Activated CD4-positive, alpha-beta T cell treated with anti-CD3 and anti-CD28 coated beads, Interleukin-2, amount 10 ng/mL, durations not matched to agents 24 days and 14 days (primary cell): ENCODE data around the gene PRR22. TPM values are rescaled to one million over a fixed set of nuclear protein-coding genes. Genes with fewer than 3 reads are reported as not detected.
"Not testable (repeated sequence)": the region's sequence is repeated elsewhere in the genome, so short reads cannot be mapped to it uniquely, and the experiment has no call there.

ENCODE experiments used
- DNase-seq: peaks from one replicate; pipeline ENCODE4 v3.0.0; 2022
- H3K27ac Mint-ChIP-seq: one replicate; pipeline ENCODE4 v1.8.0; 2022; ENCODE audit warnings: mild to moderate bottlenecking, mixed read lengths
- H3K27me3 Mint-ChIP-seq: one replicate; pipeline ENCODE4 v1.8.0; 2022; ENCODE audit warnings: mixed read lengths
- H3K36me3 Mint-ChIP-seq: one replicate; pipeline ENCODE4 v1.8.0; 2022; ENCODE audit warnings: low read depth, mild to moderate bottlenecking, mixed read lengths
- H3K4me1 Mint-ChIP-seq: one replicate; pipeline ENCODE4 v1.8.0; 2021; ENCODE audit warnings: mixed read lengths
- H3K4me3 Mint-ChIP-seq: one replicate; pipeline ENCODE4 v1.8.0; 2022; ENCODE audit warnings: mild to moderate bottlenecking, moderate library complexity, mixed read lengths
- H3K9me3 Mint-ChIP-seq: one replicate; pipeline ENCODE4 v1.8.0; 2021; ENCODE audit warnings: mixed read lengths
- intact Hi-C: fragments of 100-400 bp; cut with micrococcal nuclease; formaldehyde crosslinking; loops from one replicate; pipeline ENCODE4 v1.15.1; 2023
- total RNA-seq: library from RNA; stranded (reverse); gene quantifications from 2 replicates; pipeline ENCODE4 v1.2.3, GENCODE V29; 2022

PRR22 gene
- total RNA-seq, 1 donor from 2014 or later: 6.7 TPM

- Mint-ChIP-seq H3K36me3 (no peaks in the 10 kb centered on the region), H3K4me1 (no peaks in the 10 kb centered on the region), H3K27ac (no peak overlapping the region), H3K4me3 (no peak overlapping the region), H3K27me3 (no peaks in the 10 kb centered on the region), H3K9me3 (no peaks in the 10 kb centered on the region)
- no peak for DNase-seq
- intact Hi-C loops: no loop called here
Observed at GRCh38 chr19:5775668-5776309, 8.8 kb downstream of the PRR22 start.

- Mint-ChIP-seq H3K9me3 (no peaks in the 10 kb centered on the region), H3K27me3 (no peaks in the 10 kb centered on the region), H3K27ac (no peak overlapping the region), H3K4me1 (no peaks in the 10 kb centered on the region), H3K4me3 (no peak overlapping the region), H3K36me3 (no peaks in the 10 kb centered on the region)
- no peak for DNase-seq
- intact Hi-C loops: no loop called here
Observed at GRCh38 chr19:5774921-5775320, 9.6 kb downstream of the PRR22 start.

GRCh38 chr19:5773276-5773675 is 11.3 kb downstream of the PRR22 start:
- Mint-ChIP-seq H3K36me3 (no peaks in the 10 kb centered on the region), H3K27me3 (no peaks in the 10 kb centered on the region), H3K27ac (no peak overlapping the region), H3K9me3 (no peaks in the 10 kb centered on the region), H3K4me1 (no peaks in the 10 kb centered on the region), H3K4me3 (no peak overlapping the region)
- no peak for DNase-seq
- intact Hi-C loops: no loop called here

GRCh38 chr19:5772416-5772815 is 12.1 kb downstream of the PRR22 start:
- H3K36me3 Mint-ChIP-seq: no peaks in the 10 kb centered on the region
- intact Hi-C loops: no loop called here
- no peak for DNase-seq
- no peak overlapping the region for H3K27ac Mint-ChIP-seq
- H3K27me3 Mint-ChIP-seq: no peaks in the 10 kb centered on the region
- no peaks in the 10 kb centered on the region for H3K4me1 Mint-ChIP-seq
- H3K9me3 Mint-ChIP-seq: no peaks in the 10 kb centered on the region
- H3K4me3 Mint-ChIP-seq: no peak overlapping the region

- Mint-ChIP-seq H3K27me3 (no peaks in the 10 kb centered on the region), H3K36me3 (no peaks in the 10 kb centered on the region), H3K9me3 (no peaks in the 10 kb centered on the region), H3K4me3 (no peak overlapping the region), H3K27ac (no peak overlapping the region), H3K4me1 (no peaks in the 10 kb centered on the region)
- no peak for DNase-seq
- intact Hi-C loops: no loop called here
Observed at GRCh38 chr19:5767949-5768348, 16.6 kb downstream of the PRR22 start.

GRCh38 chr19:5765220-5765619 is 19.3 kb downstream of the PRR22 start:
- H3K27ac Mint-ChIP-seq: no peak overlapping the region
- H3K27me3 Mint-ChIP-seq: no peaks in the 10 kb centered on the region
- H3K36me3 Mint-ChIP-seq: no peaks in the 10 kb centered on the region
- DNase-seq: no peak
- no peaks in the 10 kb centered on the region for H3K4me1 Mint-ChIP-seq
- intact Hi-C loops: no loop called here
- peaks cover 7% of the 10 kb centered on the region for H3K9me3 Mint-ChIP-seq
- no peak overlapping the region for H3K4me3 Mint-ChIP-seq

- DNase-seq: no peak
- no peaks in the 10 kb centered on the region for H3K4me1 Mint-ChIP-seq
- H3K27ac Mint-ChIP-seq: no peak overlapping the region
- peaks cover 7% of the 10 kb centered on the region for H3K9me3 Mint-ChIP-seq
- H3K4me3 Mint-ChIP-seq: no peak overlapping the region
- intact Hi-C loops: no loop called here
- no peaks in the 10 kb centered on the region for H3K27me3 Mint-ChIP-seq
- H3K36me3 Mint-ChIP-seq: no peaks in the 10 kb centered on the region
Observed at GRCh38 chr19:5762608-5763217, 21.8 kb downstream of the PRR22 start.

GRCh38 chr19:5753743-5754142 is 30.8 kb downstream of the PRR22 start:
- no peak overlapping the region for H3K4me3 Mint-ChIP-seq
- no peak for DNase-seq
- H3K27ac Mint-ChIP-seq: no peak overlapping the region
- no peaks in the 10 kb centered on the region for H3K9me3 Mint-ChIP-seq
- intact Hi-C loops: no loop called here
- H3K36me3 Mint-ChIP-seq: no peaks in the 10 kb centered on the region
- no peaks in the 10 kb centered on the region for H3K4me1 Mint-ChIP-seq
- no peaks in the 10 kb centered on the region for H3K27me3 Mint-ChIP-seq

- Mint-ChIP-seq H3K36me3 (no peaks in the 10 kb centered on the region), H3K4me1 (no peaks in the 10 kb centered on the region), H3K9me3 (no peaks in the 10 kb centered on the region), H3K4me3 (no peak overlapping the region), H3K27ac (no peak overlapping the region), H3K27me3 (no peaks in the 10 kb centered on the region)
- intact Hi-C loops: no loop called here
- DNase-seq: no peak
Observed at GRCh38 chr19:5751709-5752108, 32.8 kb downstream of the PRR22 start.

GRCh38 chr19:5749505-5749904 is 35.0 kb downstream of the PRR22 start:
- no peak for DNase-seq
- no peak overlapping the region for H3K4me3 Mint-ChIP-seq
- intact Hi-C loops: no loop called here
- H3K4me1 Mint-ChIP-seq: no peaks in the 10 kb centered on the region
- H3K27me3 Mint-ChIP-seq: no peaks in the 10 kb centered on the region
- no peak overlapping the region for H3K27ac Mint-ChIP-seq
- no peaks in the 10 kb centered on the region for H3K9me3 Mint-ChIP-seq
- H3K36me3 Mint-ChIP-seq: no peaks in the 10 kb centered on the region

- DNase-seq, H3K36me3 Mint-ChIP-seq, H3K4me1 Mint-ChIP-seq, H3K27ac Mint-ChIP-seq, intact Hi-C loops, H3K9me3 Mint-ChIP-seq, H3K4me3 Mint-ChIP-seq, H3K27me3 Mint-ChIP-seq: not testable (repeated sequence)
Observed at GRCh38 chr19:5748920-5749319, 35.6 kb downstream of the PRR22 start.

GRCh38 chr19:5744999-5745398 is 39.5 kb downstream of the PRR22 start:
- H3K9me3 Mint-ChIP-seq, H3K36me3 Mint-ChIP-seq, H3K4me1 Mint-ChIP-seq, H3K27me3 Mint-ChIP-seq, H3K4me3 Mint-ChIP-seq, intact Hi-C loops, DNase-seq, H3K27ac Mint-ChIP-seq: not testable (repeated sequence)

- H3K36me3 Mint-ChIP-seq: no peaks in the 10 kb centered on the region
- no peak for DNase-seq
- H3K9me3 Mint-ChIP-seq: no peaks in the 10 kb centered on the region
- no peak overlapping the region for H3K27ac Mint-ChIP-seq
- peaks cover 2% of the 10 kb centered on the region for H3K27me3 Mint-ChIP-seq
- intact Hi-C loops: no loop called here
- no peaks in the 10 kb centered on the region for H3K4me1 Mint-ChIP-seq
- no peak overlapping the region for H3K4me3 Mint-ChIP-seq
Observed at GRCh38 chr19:5743630-5744029, 40.9 kb downstream of the PRR22 start.

- intact Hi-C loops: no loop called here
- no peaks in the 10 kb centered on the region for H3K36me3 Mint-ChIP-seq
- no peak for DNase-seq
- no peak overlapping the region for H3K4me3 Mint-ChIP-seq
- H3K27ac Mint-ChIP-seq: no peak overlapping the region
- H3K4me1 Mint-ChIP-seq: no peaks in the 10 kb centered on the region
- no peaks in the 10 kb centered on the region for H3K9me3 Mint-ChIP-seq
- H3K27me3 Mint-ChIP-seq: peaks cover 2% of the 10 kb centered on the region
Observed at GRCh38 chr19:5742051-5742450, 42.5 kb downstream of the PRR22 start.

- no peak for DNase-seq
- no peaks in the 10 kb centered on the region for H3K4me1 Mint-ChIP-seq
- H3K27ac Mint-ChIP-seq: no peak overlapping the region
- no peak overlapping the region for H3K4me3 Mint-ChIP-seq
- no peaks in the 10 kb centered on the region for H3K36me3 Mint-ChIP-seq
- H3K9me3 Mint-ChIP-seq: no peaks in the 10 kb centered on the region
- intact Hi-C loops: no loop called here
- no peaks in the 10 kb centered on the region for H3K27me3 Mint-ChIP-seq
Observed at GRCh38 chr19:5738423-5738822, 46.1 kb downstream of the PRR22 start.
